Measurements from ENCODE around the gene ITGB1. TPM values are rescaled to one million over a fixed set of nuclear protein-coding genes. Genes with fewer than 3 reads are reported as not detected.

Gene ITGB1
- total and polyA plus RNA-seq, 2 of the 8 experiments (the other 6 are each of a cell fraction or from before 2014, with no cell fraction given), result 82.7 to 321 TPM

GRCh38 chr10:33001908-33002492 is 44.0 kb upstream of the ITGB1 start:
- H3K79me1 ChIP-seq (ENCODE audit: low read depth, low read length), result no peaks in the 10 kb centered on the region
- no peak overlapping the region for H3K56ac ChIP-seq (replicated peaks; ENCODE audit: insufficient read length, low read depth, low read length)
- POLR2A ChIA-PET (ENCODE audit: partially characterized antibody), result interaction anchor here (1.4 kb wide), 1 partner anchor 42 kb away, joined by 4 read pairs; no protein-coding TSS in a partner anchor
- H3K18ac ChIP-seq (ENCODE audit: extremely low read depth, low read length), result no peak overlapping the region
- H2BK20ac ChIP-seq (ENCODE audit: low read length), result no peak overlapping the region
- H3K9ac ChIP-seq (replicated peaks in 1 of 4; ENCODE audit: extremely low read depth in 1 of 4, low read depth in 3 of 4, low read length in 3 of 4), result no peak overlapping the region
- H3K79me2 ChIP-seq (ENCODE audit: control insufficient read depth in 1 of 2, insufficient read depth in 2 of 2, low read length in 2 of 2), result no peaks in the 10 kb centered on the region
- H3K36me3 ChIP-seq (ENCODE audit: control insufficient read depth in 2 of 4, insufficient read depth in 4 of 4, low read length in 3 of 4), result no peaks in the 10 kb centered on the region
- H4K91ac ChIP-seq (replicated peaks; ENCODE audit: insufficient read length, low read length), result no peak overlapping the region
- no peak overlapping the region for H4K5ac ChIP-seq (ENCODE audit: insufficient read length, low read depth, low read length)
- no peak overlapping the region for H3K4me2 ChIP-seq (ENCODE audit: insufficient read depth in 1 of 2, low read depth in 2 of 2, low read length in 2 of 2)
- no peak overlapping the region for H2AFZ ChIP-seq (ENCODE audit: low read length)
- TF ChIP-seq YY1 (IDR thresholded peaks at IDR 0.05; ENCODE audit: low read depth, low read length) (no peak), SAP30 (IDR thresholded peaks at IDR 0.05; ENCODE audit: insufficient read depth, insufficient replicate concordance, low read length) (no peak)
- H4K20me1 ChIP-seq (replicated peaks in 1 of 2; ENCODE audit: control insufficient read depth in 1 of 2, insufficient read depth in 2 of 2, low read length in 2 of 2), result no peaks in the 10 kb centered on the region
- H3K27ac ChIP-seq (ENCODE audit: low read depth, low read length), result no peak overlapping the region
- H3K4ac ChIP-seq (replicated peaks; ENCODE audit: insufficient read length, low read depth, low read length), result no peak overlapping the region
- H2BK12ac ChIP-seq (ENCODE audit: low read depth, low read length), result no peak overlapping the region
- H3K14ac ChIP-seq (ENCODE audit: insufficient read length), result no peak overlapping the region
- WGBS, 2 experiments (ENCODE audit: extremely low coverage in 1 of 2, insufficient coverage in 1 of 2, insufficient read length in 1 of 2, insufficient replicate concordance in 2 of 2, low coverage in 1 of 2, low lambda C conversion rate in 2 of 2, missing lambda C conversion rate in 1 of 2), result 91% methylated on average over 4 of the region's 4 CpGs; no CpG with 5 or more reads in 1 of the 2 experiments
- no peak overlapping the region for H3K4me3 ChIP-seq (ENCODE audit: extremely low read depth in 1 of 4, insufficient read depth in 2 of 4, low read depth in 3 of 4, low read length in 4 of 4)
- H3K4me1 ChIP-seq (replicated peaks in 1 of 4; ENCODE audit: control insufficient read depth in 3 of 4, insufficient read depth in 4 of 4, low read length in 3 of 4), result peaks cover 0 to 7% (median 2%) of the 10 kb centered on the region in 4 experiments; a peak in 4 of 7 replicates
- DNase-seq (ENCODE audit: low read depth in 1 of 2, low spot score in 2 of 2) (no peak), FAIRE-seq (no peak)
- 0 out of 2 replicates have a peak, but pooled peaks cover 2% of the 10 kb centered on the region for H3K23me2 ChIP-seq (ENCODE audit: low read depth, low read length)
- H3K9me3 ChIP-seq (ENCODE audit: insufficient read depth in 2 of 2, low read depth in 1 of 2, low read length in 1 of 2), result no peaks in the 10 kb centered on the region
- H2BK120ac ChIP-seq (replicated peaks; ENCODE audit: low read depth, low read length), result no peak overlapping the region
- H2BK15ac ChIP-seq (ENCODE audit: low read length), result no peak overlapping the region
- no peak overlapping the region for H2BK5ac ChIP-seq (ENCODE audit: low read depth, low read length)
- H3K27me3 ChIP-seq (replicated peaks in 1 of 4; ENCODE audit: control insufficient read depth in 3 of 4, extremely low read depth in 1 of 4, insufficient read depth in 3 of 4, low read length in 3 of 4), result no peaks in the 10 kb centered on the region
- no peak overlapping the region for H2AK5ac ChIP-seq (ENCODE audit: low read depth, low read length)
- H4K8ac ChIP-seq (ENCODE audit: extremely low read depth, insufficient read depth, low read length), result no peak overlapping the region
- CTCF ChIA-PET (ENCODE audit: partially characterized antibody), result interaction anchor here (1.1 to 1.4 kb wide), 3 partner anchors 65 to 76 kb away, joined by 3 to 5 read pairs (median 4); no protein-coding TSS in a partner anchor
- no peak overlapping the region for H3K23ac ChIP-seq (ENCODE audit: insufficient read length)

All from H1 (cell line).